SK-N-SH treated with all-trans-retinoic acid at 6 μM for 48 hours (cell line): ENCODE measurements around the gene WDR54.
A peak's percentile ranks its signal among the peaks of the same experiment; 100 is the strongest.

Experiments
- ATAC-seq: fragments of 200-7000 bp; cut with Tn5 transposase; 3 replicates; pipeline ENCODE4 v1.9.1; 2020; ENCODE audit warnings: mild to moderate bottlenecking, moderate library complexity
- ARNTL ChIP-seq: fragments of 450-650 bp; formaldehyde crosslinking; IDR thresholded peaks from 2 replicates; pipeline ENCODE4 v1.5.0; 2020; ENCODE audit warnings: low read depth, mild to moderate bottlenecking, moderate library complexity, borderline replicate concordance
- BACH2 ChIP-seq: fragments of 250-450 bp; sonication (Bioruptor Pico); IDR thresholded peaks from 2 replicates; pipeline ENCODE4 v1.9.0; 2021; ENCODE audit warnings: mild to moderate bottlenecking, borderline replicate concordance
- CSDC2 ChIP-seq: fragments of 250-450 bp; sonication (Bioruptor Pico); IDR thresholded peaks from 2 replicates; pipeline ENCODE4 v1.5.0; 2020; ENCODE audit warnings: mild to moderate bottlenecking, moderate library complexity
- ESRRG ChIP-seq: fragments of 250-450 bp; sonication (Bioruptor Pico); IDR thresholded peaks from 2 replicates; pipeline ENCODE4 v1.6.1; 2021; ENCODE audit warnings: mild to moderate bottlenecking
- GLIS3 ChIP-seq: fragments of 250-450 bp; sonication (Bioruptor Pico); IDR thresholded peaks from 2 replicates; pipeline ENCODE4 v1.5.0; 2020; ENCODE audit warnings: mild to moderate bottlenecking, moderate library complexity
- ISL1 ChIP-seq: fragments of 250-450 bp; sonication (Bioruptor Pico); IDR thresholded peaks from 2 replicates; pipeline ENCODE4 v2.1.2; 2022; ENCODE audit warnings: mild to moderate bottlenecking, moderate library complexity
- OSR1 ChIP-seq: fragments of 250-450 bp; sonication (Bioruptor Pico); IDR thresholded peaks from 2 replicates; pipeline ENCODE4 v1.8.0; 2022; ENCODE audit warnings: moderate library complexity, mild to moderate bottlenecking, inconsistent platforms
- PPARA ChIP-seq: fragments of 250-450 bp; sonication (Bioruptor Pico); IDR thresholded peaks from 2 replicates; pipeline ENCODE4 v1.5.0; 2020; ENCODE audit warnings: mild to moderate bottlenecking, borderline replicate concordance
- RARB ChIP-seq: fragments of 250-450 bp; sonication (Bioruptor Pico); IDR thresholded peaks from 2 replicates; pipeline ENCODE4 v1.8.0; 2021; ENCODE audit warnings: mild to moderate bottlenecking, moderate library complexity
- SNAI2 ChIP-seq: fragments of 250-450 bp; sonication (Bioruptor Pico); IDR thresholded peaks from 2 replicates; pipeline ENCODE4 v1.5.0; 2020; ENCODE audit warnings: mild to moderate bottlenecking, moderate library complexity
- TCF4 ChIP-seq: fragments of 250-450 bp; sonication (Bioruptor Pico); IDR thresholded peaks from 2 replicates; pipeline ENCODE4 v1.8.0; 2021; ENCODE audit warnings: mild to moderate bottlenecking, moderate library complexity, borderline replicate concordance
- TOX ChIP-seq: fragments of 250-450 bp; sonication (Bioruptor Pico); IDR thresholded peaks from 2 replicates; pipeline ENCODE4 v1.8.0; 2021; ENCODE audit warnings: mild to moderate bottlenecking, moderate library complexity, borderline replicate concordance
- ZC3H10 ChIP-seq: fragments of 250-450 bp; sonication (Bioruptor Pico); IDR thresholded peaks from 2 replicates; pipeline ENCODE4 v1.5.1; 2021; ENCODE audit warnings: mild to moderate bottlenecking, moderate library complexity
- ZFP3 ChIP-seq: fragments of 250-450 bp; sonication (Bioruptor Pico); IDR thresholded peaks from 2 replicates; pipeline ENCODE4 v1.5.0; 2020; ENCODE audit warnings: mild to moderate bottlenecking, moderate library complexity
- ZFP30 ChIP-seq: fragments of 450-650 bp; formaldehyde crosslinking; IDR thresholded peaks from 2 replicates; pipeline ENCODE4 v1.5.0; 2022; ENCODE audit warnings: mild to moderate bottlenecking, moderate library complexity
- ZNF565 ChIP-seq: fragments of 450-650 bp; formaldehyde crosslinking; conservative IDR thresholded peaks from 2 replicates; pipeline ENCODE4 v1.5.0; 2020; ENCODE audit warnings: low read depth, mild to moderate bottlenecking, moderate library complexity
- ZNF70 ChIP-seq: fragments of 450-650 bp; formaldehyde crosslinking; IDR thresholded peaks from 2 replicates; pipeline ENCODE4 v1.5.0; 2020; ENCODE audit warnings: mild to moderate bottlenecking, moderate library complexity
- TF ChIP-seq, protein P1 (sequence below): fragments of 250-450 bp; sonication (Bioruptor Pico); IDR thresholded peaks from 2 replicates; pipeline ENCODE4 v1.5.1; 2021; ENCODE audit warnings: mild to moderate bottlenecking, moderate library complexity
- TF ChIP-seq, protein P2 (sequence below): fragments of 250-450 bp; sonication (Bioruptor Pico); IDR thresholded peaks from 2 replicates; pipeline ENCODE4 v1.5.1; 2020; ENCODE audit warnings: low read depth, mild to moderate bottlenecking, moderate library complexity
- TF ChIP-seq, protein P3 (sequence below): fragments of 250-450 bp; sonication (Bioruptor Pico); IDR thresholded peaks from 2 replicates; pipeline ENCODE4 v1.8.0; 2020; ENCODE audit warnings: mild to moderate bottlenecking, moderate library complexity, borderline replicate concordance
- TF ChIP-seq, protein P4 (sequence below): fragments of 250-450 bp; sonication (Bioruptor Pico); IDR thresholded peaks from 2 replicates; pipeline ENCODE4 v1.5.0; 2020; ENCODE audit warnings: mild to moderate bottlenecking, moderate library complexity

The WDR54 gene

DNA sequence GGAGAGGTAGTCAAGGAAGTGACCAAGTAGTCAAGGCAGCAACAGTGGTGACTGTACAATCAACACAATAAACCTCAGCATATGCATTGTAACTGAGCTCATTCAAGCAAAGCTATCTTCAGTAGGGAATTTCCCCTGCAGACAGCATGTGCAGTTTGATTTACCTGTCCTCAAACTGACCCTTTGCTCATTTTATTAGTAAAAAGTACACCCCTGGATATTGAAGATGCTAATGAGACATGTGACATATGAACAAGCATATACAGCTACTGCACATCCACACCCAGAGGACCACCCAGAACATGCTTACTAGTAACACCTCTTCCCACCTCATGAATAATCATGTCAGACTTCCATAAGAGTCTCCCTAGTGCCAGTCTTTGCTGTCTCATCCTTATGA, 15.5 kb upstream of the WDR54 start:
- peak; percentile 62 for ATAC-seq
- no peak for TF ChIP-seq SNAI2 (CRISPR knock-in tag)
- TF ChIP-seq, protein P1, sequence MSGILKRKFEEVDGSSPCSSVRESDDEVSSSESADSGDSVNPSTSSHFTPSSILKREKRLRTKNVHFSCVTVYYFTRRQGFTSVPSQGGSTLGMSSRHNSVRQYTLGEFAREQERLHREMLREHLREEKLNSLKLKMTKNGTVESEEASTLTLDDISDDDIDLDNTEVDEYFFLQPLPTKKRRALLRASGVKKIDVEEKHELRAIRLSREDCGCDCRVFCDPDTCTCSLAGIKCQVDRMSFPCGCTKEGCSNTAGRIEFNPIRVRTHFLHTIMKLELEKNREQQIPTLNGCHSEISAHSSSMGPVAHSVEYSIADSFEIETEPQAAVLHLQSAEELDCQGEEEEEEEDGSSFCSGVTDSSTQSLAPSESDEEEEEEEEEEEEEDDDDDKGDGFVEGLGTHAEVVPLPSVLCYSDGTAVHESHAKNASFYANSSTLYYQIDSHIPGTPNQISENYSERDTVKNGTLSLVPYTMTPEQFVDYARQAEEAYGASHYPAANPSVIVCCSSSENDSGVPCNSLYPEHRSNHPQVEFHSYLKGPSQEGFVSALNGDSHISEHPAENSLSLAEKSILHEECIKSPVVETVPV (CRISPR knock-in tag) = no peak
- no peak for TF ChIP-seq TOX (CRISPR knock-in tag)
- TF ChIP-seq ZFP3 = no peak
- TF ChIP-seq ZNF70 = no peak
- no peak for TF ChIP-seq ZC3H10
- TF ChIP-seq BACH2 (CRISPR knock-in tag) = no peak
- TF ChIP-seq, protein P2, sequence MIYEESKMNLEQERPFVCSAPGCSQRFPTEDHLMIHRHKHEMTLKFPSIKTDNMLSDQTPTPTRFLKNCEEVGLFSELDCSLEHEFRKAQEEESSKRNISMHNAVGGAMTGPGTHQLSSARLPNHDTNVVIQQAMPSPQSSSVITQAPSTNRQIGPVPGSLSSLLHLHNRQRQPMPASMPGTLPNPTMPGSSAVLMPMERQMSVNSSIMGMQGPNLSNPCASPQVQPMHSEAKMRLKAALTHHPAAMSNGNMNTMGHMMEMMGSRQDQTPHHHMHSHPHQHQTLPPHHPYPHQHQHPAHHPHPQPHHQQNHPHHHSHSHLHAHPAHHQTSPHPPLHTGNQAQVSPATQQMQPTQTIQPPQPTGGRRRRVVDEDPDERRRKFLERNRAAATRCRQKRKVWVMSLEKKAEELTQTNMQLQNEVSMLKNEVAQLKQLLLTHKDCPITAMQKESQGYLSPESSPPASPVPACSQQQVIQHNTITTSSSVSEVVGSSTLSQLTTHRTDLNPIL (CRISPR knock-in tag) = no peak
- TF ChIP-seq ISL1 = no peak
- TF ChIP-seq, protein P3, sequence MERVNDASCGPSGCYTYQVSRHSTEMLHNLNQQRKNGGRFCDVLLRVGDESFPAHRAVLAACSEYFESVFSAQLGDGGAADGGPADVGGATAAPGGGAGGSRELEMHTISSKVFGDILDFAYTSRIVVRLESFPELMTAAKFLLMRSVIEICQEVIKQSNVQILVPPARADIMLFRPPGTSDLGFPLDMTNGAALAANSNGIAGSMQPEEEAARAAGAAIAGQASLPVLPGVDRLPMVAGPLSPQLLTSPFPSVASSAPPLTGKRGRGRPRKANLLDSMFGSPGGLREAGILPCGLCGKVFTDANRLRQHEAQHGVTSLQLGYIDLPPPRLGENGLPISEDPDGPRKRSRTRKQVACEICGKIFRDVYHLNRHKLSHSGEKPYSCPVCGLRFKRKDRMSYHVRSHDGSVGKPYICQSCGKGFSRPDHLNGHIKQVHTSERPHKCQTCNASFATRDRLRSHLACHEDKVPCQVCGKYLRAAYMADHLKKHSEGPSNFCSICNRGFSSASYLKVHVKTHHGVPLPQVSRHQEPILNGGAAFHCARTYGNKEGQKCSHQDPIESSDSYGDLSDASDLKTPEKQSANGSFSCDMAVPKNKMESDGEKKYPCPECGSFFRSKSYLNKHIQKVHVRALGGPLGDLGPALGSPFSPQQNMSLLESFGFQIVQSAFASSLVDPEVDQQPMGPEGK = no peak
- TF ChIP-seq OSR1 (CRISPR knock-in tag) = no peak
- TF ChIP-seq ARNTL (CRISPR knock-in tag) = no peak
- TF ChIP-seq TCF4 (CRISPR knock-in tag) = no peak
- no peak for TF ChIP-seq PPARA
- TF ChIP-seq ZNF565 (CRISPR knock-in tag) = no peak

DNA sequence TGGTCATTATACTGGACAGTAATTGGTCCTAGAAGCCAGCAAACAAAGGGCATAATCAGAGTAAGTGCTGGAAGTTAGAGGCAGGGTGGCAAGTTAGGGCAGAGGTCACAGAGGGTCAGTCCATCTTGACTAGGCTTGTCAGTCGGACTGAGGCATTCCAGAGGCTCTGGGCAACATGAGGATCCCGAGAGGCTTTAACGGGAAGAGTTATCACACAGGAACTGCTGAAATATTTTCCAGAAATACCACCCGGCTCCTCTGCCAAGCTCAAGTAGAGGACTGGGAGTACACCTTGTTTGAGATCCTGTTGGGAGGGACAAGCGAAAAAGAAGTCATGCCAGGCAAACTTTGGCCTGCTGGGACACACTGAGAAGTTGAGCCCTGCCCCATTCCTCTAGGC, 13.8 kb upstream of the WDR54 start:
- TF ChIP-seq ESRRG (CRISPR knock-in tag) (no peak), PPARA (no peak), ARNTL (CRISPR knock-in tag) (no peak), GLIS3 (no peak), SNAI2 (CRISPR knock-in tag) (no peak), ISL1 (no peak), ZC3H10 (no peak), CSDC2 (CRISPR knock-in tag) (no peak), OSR1 (CRISPR knock-in tag) (no peak), TCF4 (CRISPR knock-in tag) (no peak), RARB (CRISPR knock-in tag) (no peak), ZFP30 (CRISPR knock-in tag) (no peak), TOX (CRISPR knock-in tag) (no peak), ZNF565 (CRISPR knock-in tag) (no peak)
- TF ChIP-seq, protein P3 = no peak
- TF ChIP-seq, protein P2 (CRISPR knock-in tag) = no peak
- TF ChIP-seq, protein P4, sequence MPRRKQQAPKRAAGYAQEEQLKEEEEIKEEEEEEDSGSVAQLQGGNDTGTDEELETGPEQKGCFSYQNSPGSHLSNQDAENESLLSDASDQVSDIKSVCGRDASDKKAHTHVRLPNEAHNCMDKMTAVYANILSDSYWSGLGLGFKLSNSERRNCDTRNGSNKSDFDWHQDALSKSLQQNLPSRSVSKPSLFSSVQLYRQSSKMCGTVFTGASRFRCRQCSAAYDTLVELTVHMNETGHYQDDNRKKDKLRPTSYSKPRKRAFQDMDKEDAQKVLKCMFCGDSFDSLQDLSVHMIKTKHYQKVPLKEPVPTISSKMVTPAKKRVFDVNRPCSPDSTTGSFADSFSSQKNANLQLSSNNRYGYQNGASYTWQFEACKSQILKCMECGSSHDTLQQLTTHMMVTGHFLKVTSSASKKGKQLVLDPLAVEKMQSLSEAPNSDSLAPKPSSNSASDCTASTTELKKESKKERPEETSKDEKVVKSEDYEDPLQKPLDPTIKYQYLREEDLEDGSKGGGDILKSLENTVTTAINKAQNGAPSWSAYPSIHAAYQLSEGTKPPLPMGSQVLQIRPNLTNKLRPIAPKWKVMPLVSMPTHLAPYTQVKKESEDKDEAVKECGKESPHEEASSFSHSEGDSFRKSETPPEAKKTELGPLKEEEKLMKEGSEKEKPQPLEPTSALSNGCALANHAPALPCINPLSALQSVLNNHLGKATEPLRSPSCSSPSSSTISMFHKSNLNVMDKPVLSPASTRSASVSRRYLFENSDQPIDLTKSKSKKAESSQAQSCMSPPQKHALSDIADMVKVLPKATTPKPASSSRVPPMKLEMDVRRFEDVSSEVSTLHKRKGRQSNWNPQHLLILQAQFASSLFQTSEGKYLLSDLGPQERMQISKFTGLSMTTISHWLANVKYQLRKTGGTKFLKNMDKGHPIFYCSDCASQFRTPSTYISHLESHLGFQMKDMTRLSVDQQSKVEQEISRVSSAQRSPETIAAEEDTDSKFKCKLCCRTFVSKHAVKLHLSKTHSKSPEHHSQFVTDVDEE (CRISPR knock-in tag) = no peak
- no peak for ATAC-seq
